ENCODE results near the gene MEIOSIN.
"Not testable (repeated sequence)": the region's sequence is repeated elsewhere in the genome, so short reads cannot be mapped to it uniquely, and the experiment has no call there.

MEIOSIN gene, protein sequence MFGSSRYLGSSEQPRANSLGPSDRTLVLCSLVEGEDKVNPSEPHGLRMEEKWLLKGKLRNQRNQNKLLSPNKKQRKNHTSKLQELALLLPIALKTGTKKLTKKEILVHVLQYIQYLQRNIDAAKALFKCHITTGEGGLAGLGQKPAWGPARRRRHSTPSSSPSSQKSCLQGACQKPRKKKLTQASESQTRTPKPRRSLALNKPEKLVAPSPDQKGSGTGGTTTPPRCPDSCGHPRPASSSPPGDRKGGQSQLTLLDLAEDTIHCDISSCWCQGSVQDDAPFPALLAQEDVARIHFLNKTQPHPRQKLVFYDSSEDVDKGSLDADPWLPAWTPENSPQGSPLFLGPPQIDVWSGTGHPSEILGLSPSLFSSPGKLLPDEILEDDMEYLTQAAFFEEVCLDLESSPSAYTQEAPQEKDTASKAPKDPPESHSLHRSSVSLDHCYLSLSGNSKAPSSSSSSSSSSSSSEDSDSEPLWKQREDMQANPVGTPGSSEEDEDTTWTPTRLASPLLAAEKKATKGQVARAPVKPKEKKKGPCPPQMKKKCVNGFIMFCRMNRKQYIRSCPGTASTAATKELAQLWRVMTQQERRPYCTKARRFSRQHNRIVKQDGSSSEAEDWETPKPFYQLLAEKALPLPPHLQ

DNA sequence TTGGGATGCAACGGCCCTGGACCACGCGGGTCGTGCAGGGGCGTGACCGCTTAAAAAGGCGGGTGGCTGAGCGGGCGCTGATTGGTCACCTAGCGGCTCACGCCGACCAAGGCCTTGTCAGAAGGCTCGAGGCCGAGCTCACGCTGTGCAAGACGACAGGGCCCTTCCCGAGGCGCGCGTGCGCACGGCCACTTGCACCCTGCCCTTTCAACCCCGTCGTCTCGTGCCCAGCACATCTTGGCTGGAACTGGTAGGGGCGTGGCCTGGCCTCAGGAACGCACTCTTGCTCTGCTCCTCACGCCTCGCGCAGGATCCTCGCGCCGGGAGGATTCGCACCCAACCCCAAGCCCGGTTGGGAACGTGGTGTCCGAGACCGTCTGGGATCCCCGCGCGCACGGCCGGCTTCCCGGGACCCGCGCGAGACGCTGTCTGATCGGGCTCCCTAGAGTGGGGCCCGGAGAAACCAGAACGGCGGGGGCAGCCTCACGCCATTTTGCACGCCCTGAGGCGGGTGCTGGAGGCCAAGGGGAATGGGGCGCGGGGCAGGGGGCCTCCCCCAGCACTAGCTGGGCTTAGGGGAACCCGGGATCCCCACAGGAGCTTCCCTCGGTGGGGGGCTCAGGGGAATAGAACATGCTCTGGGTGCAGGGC, at the start of gene MEIOSIN:
TSS of gene MEIOSIN (plus strand) at position 280 of the 651 bp plus-strand sequence. CDS start 1,938 bp downstream, outside the sequence.
- no peak for DNase-seq

DNA sequence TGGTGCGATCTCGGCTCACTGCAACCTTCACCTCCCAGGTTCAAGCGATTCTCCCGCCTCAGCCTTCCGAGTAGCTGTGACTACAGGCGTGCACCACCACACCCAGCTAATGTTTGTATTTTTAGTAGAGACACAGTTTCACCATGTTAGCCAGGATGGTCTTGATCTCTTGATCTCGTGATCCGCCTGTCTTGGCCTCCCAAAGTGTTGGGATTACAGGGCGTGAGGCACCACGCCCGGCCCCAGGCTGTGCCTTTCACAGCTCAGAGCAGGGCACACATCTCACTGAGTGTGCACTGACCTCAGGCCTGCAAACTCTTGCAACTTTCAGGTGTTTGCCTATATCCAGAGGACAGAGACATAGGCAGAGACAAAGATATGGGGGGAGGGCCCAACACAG, 48.2 kb upstream of the MEIOSIN start:
- not testable (repeated sequence) for DNase-seq

DNA sequence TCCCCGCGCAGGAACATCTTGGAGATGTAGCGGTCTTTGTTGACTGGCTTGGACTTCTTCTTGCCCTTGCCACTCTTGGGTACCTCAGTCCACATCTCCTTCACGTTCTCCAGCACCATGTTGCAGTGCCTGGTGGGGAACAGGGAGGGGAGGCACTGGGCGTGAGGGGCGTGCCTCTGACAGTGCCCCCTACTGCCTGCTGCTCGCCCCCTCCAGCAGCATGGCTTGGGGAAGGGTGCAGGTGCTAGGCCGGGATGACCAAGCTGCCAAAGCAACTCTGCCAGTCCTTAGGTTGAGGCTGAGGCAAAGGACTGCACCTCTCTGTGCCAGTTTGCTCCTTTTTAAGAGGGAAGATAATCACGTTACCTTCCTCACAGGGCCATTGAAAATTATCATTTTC, 45.6 kb upstream of the MEIOSIN start:
- DNase-seq: no peak

DNA sequence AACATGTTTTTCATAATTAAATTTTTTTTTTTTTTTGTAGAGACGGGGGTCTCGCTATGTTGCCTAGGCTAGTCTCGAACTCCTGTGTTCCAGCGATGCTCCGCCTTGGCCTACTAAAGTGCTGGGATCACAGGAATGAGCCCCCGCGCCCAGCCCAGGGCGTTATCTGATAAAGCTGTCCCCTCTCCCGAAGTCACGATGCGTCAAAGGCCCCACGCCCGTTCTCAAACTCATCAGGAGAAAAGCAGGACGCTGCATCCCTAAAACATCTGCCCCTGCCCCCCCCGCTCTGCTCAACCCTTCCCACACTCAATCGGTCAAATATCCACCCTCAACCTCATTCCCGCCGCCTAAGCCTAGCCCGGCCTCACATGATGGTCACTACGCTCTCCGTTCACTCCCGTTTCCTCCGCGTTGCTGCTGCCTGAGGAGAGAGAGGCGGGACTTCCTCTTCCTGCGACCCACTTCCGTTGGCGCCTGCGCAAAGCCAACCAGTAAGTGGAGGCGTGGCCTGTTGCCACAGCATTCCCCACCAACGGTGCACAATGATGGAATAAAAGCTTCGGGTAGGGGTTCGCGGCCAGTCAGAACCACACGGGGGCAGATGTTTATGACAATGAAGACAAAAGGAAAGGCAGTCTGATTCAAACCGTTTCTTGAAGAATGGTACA, 41.6 kb upstream of the MEIOSIN start, which contains the start of gene SNRPD2:
TSS of gene SNRPD2 (minus strand) at position 438 of the 671 bp plus-strand sequence. CDS start at position 373, 65 bp downstream.
- peak; percentile 93 for DNase-seq

DNA sequence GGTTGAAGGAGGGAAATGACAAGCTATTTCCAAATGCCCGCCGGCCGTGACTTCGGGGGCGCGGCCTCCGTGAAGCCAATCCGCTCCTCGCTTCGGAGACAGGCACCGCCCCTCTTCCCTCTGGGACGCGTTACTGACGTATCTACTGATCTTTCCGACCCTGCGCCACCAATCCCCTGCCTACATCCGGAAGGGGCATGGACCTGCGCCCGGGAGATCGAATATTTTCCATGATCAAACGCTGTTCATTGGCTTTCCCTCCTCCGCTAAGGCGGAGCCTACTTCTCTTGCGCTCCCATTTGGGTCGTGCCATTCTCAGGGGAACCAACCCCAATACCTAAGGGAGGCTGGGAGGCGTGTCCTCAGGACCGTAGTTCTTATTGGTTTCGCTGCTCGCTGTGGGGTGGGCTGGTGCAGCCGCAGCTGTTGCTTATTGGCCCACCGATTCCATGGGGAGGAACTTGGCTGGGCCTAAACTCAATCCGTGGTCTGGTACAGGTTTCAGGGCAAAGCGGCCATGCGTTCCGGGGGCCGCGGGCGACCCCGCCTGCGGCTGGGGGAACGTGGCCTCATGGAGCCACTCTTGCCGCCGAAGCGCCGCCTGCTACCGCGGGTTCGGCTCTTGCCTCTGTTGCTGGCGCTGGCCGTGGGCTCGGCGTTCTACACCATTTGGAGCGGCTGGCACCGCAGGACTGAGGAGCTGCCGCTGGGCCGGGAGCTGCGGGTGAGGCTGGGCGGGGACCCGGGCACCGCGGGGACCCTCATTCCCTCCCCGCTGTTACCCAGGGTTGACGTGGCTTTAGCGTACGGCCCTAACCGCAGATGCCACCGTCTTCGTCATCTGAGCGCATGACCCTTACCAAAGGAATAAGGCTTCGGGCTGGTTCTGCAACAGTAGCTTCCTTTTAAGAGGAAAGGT, 40.8 kb upstream of the MEIOSIN start, which contains the start of gene QPCTL:
TSS of gene QPCTL (plus strand) at position 480 of the 919 bp plus-strand sequence. CDS start at position 518, 38 bp downstream.
- peak; percentile 99 for DNase-seq

DNA sequence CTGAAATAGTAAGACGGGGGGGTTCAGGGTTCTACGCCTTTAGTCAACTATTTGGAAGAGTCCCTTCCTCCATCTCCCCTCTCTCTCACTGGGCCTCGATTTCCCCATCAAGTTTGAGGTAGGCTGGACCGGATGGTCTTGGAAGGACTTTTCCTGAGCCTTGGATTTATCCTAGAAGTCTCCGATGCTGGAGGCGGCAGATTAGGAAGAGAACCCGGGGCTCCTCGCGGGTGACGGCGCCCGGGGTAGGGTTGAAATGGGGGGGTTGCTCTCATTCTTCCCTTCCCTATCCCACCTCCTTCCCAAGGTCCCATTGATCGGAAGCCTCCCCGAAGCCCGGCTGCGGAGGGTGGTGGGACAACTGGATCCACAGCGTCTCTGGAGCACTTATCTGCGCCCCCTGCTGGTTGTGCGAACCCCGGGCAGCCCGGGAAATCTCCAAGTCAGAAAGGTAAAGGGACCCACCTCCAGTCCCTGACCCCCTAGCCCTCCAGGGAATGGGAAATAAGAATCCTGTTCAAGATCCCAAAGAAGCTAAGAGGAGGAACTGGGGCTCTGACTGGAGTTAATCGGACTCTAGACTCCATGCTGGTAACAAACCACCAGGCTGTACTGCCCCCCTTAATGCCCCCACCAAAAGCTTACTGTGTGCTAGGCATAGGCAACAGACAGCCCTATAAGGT, 40.0 kb upstream of the MEIOSIN start:
- DNase-seq: peak; percentile 20

DNA sequence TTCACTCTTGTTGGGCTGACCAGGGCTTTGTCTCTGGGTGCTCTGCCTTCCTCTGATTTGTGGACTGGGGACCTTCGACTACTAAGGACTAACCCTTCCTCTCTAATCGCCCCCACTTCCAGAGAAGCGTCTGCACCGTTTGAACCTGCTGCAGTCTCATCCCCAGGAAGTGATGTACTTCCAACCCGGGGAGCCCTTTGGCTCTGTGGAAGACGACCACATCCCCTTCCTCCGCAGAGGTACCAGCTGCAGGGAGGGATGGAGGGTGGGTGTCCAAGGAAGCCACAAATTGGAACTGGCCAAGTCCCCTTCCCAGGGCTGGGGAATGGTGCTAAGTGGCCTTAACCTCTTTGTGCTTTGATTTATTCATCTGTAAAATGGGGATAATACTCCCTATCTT, 31.6 kb upstream of the MEIOSIN start:
- DNase-seq: no peak

DNA sequence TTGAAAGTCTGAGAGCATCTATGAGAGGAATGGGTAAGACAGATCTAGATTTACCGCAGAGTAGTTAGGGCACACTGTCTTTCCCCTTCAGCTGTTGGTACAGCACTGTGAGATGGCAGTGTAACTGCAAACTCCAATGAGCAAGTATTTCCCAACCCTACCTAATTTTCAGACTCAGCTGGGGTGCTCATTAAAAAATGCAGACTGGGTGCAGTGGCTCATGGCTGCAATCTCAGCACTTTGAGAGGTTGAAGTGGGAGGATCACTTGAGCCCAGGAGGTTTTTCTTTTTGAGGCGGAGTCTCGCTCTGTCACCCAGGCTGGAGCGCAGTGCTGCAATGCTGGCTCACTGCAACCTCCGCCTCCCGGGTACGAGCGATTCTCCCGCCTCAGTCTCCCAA, 28.1 kb upstream of the MEIOSIN start:
- DNase-seq: no peak

DNA sequence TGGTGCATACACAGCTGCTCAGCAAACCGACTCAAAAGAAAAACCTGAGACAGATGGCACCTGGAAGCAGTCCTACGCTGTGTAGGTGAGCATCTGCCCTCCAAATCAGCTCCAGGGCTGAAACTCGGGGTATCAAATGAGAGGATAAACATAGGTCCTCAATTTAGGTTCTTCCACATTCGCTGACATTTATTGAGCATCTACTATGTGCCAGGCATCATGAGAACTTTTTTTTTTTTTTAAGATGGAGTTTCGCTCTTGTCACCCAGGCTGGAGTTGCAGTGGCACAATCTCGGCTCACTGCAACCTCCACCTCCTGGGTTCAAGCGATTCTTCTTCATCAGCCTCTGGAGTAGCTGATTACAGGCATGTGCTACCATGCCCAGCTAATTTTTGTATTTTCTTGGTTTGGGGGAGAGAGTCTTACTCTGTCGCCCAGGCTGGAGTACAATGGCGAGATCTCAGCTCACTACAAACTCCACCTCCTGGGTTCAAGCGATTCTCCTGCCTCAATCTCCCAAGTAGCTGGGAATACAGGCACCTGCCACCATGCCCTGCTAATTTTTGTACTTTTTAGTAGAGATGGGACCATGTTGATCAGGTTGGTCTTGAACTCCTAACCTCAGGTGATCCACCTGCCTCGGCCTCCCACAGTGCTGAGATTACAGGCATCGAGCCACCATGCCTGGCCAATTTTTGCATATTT, 27.4 kb upstream of the MEIOSIN start:
- DNase-seq: no peak

DNA sequence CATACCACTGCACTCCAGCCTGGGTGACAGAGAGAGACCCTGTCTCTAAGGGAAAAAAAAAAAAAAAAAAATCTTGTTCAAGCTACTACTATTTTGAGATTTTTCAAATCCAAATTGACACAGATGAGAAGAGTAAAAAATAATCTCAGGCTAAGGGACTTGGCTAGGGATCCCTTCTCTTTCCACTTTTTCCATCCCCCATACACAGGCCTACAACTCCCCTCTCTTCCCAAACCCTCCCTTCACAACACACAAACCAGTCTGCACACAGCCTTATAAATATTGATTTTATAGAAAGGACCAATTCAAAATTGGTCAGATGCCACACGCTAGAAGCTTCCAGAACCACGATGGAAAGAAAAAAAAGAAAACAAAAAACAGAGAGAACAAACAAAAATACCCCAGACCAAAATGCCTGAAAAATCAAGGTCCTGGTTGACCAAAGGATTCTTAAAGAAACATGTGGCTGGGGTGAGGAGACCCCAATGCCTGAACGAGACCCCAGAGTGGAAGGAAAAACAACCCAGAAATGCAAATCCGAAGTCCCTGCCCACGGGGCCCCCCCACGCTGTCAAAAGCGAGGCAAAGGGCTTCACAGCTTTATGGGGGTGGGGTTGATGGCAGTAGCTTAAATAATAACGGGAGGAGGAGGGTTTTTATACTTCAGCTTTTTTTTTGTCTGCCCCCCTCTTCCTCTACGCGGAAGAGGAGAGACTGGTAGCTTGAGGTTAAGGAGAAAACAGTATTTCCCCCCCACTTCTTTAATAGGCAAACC, 22.7 kb upstream of the MEIOSIN start:
- no peak for DNase-seq

DNA sequence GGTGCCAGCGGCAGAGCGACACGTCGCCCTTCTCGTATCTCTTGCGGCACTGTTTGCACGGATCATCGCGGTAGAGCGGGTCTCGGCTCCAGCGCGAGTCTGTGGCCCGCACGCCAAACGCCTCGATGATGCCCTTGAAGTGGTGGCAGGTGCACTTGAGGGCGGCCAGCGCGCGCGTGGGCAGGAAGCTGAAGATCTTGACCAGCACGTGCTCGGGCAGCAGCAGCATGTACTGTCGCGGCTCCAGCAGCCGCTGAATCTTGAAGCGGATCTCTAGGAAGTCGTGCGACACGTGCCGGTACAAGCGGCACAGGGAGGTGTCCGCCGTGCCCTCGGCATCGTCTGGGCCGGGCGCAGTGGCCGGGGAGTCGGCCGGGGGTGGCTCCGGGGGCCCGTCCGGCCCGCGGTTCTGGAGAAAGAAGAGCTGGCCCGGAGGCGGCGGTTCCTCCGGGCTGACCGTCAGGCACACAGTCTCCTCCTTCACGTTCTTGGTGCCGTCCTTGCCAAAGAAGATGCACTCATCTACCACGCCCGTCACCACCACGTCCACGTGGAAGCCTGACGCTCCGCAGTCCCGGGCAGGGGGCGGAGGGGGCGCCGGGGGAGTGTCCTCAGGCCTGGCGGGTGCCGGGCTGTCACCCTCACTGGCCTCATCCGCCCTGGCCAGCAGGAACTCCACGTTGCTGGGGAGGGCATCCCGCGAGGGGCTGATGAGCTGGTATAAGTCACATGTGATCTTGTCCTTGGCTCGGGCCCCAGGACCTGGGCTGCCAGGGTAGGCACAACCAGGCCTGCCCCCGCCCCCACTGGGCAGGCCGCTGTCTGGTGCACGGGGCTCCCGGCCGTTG, 21.2 kb upstream of the MEIOSIN start:
- no peak for DNase-seq

DNA sequence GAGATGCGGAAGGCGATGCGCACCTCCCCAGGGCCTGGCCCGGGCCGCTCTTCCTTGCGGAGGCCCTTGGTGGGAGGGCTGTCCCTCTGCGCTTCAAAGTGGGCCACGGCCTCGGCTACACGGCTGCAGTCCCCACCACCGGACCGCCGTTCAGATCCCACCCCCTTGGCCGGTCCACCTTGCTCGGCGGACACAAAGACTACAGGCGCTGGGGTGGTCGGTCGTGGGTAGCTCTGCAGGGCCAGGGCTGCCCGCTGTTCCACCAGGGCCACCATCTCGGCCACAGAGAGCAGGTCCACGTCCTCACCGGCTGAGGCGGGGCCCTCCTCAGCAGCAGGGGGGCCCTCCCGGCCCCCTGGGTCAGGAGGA, 20.6 kb upstream of the MEIOSIN start:
- DNase-seq: no peak

DNA sequence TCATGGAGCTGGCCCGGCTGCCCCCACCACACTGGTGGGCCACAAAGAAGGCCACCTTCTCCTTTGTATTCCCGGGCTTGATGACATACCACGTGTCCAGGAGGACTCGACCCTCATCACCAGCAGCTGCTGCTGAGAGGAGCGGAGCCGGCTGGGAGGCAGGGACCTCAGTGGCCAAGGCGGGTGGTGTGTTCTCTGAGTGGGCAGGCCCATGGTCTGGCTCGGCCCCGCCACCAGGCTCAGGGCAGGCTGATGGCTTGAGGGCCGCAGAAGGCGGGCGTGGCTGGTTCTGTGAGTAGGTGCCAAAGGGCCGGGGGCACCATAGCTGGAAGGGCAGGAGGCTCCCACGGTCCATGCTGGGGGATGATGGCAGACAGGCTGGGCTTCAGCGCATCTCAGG, 20.1 kb upstream of the MEIOSIN start:
- DNase-seq: no peak

DNA sequence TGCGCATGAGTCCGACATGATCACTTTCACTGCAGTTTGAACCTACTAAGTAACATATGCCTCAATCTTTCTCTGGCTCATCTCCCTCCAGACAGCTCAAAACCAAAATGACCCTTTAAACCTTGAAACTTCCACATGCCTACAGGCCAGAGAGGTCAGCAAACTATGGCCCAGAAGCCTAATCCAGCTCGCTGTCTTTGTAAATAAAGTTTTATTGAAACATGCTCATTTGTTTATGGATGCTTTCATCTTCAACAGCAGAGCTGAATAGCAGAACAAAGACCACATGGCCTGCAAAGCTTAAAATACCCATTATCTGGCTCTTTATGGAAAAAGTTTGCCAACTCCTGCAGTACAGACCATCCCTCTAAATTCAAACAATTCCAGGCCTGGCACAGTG, 18.1 kb upstream of the MEIOSIN start:
- no peak for DNase-seq

DNA sequence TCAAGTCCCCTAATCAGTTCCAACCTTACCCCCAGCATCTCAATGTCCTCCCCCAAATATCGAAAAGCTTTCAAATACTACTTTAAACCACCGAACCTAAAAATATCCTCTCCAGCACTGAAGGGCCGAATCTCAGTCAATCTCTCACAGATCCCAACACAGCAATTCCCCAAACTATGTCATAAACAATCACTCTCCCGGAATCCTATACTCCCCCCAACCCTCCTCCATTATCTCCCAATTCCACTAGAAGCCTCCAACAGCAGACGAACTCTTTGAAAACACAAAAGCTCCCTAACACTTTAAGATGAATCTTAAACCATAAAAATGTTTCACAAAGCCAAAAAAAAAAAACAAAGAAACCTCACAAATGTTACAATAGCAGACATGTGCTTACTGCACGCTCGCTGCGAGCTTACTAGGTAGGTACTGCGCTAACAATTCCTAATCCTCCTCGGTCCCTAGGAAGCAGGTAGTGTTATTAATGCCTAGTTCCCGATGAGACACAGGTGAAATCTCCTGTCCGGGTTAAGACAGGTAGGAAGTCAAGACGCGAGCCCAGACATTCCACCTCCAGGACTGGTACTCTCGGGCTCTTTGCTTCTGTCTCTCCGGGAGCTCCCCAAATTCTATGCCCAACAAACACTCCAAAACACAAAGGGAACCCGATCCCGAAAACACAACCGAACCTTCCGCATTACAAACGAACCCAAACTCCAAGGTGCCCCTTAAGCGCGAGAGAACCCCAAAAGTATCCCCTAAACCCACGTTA, 16.7 kb upstream of the MEIOSIN start:
- no peak for DNase-seq

DNA sequence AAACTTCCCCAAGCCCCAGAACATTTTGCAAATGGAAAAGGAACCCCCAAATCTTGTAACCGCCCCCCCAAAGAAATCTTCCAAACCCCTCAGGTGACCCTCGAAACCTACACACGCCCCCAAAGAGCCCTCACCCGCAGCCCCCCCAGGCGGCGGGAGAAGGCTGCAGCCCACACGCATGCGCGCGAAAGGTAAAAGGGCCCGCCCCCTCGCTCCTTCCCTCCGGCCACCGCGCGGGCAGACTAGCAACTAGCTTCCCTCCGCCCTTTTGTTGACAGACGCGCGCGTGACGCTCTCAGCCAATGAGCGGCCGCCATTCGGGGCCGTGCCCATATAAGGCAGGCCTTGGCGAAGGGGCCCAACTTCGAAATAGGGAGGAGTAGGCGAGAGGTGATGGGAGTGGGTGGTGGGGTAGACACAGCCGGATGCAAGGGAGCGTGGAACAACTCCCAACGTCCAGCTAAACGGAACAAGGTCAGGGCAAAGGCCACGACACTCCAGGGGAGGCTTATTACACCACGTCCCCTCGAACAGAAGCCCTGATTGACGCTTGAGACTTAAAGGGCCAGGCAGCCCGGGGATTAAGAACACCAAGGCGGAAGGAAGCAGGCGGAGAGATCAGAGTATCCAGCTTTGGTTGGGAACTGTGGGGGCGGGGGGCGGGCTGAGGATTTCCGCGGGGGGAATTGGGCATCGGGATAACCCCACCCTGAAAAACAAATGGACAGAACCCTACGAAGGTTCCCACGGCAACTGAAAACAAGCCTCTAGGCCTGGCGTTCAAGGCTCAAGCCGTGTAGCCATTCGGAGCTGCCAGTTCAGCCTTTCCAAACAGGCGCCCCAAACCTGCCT, 15.9 kb upstream of the MEIOSIN start:
- peak; percentile 96 for DNase-seq

DNA sequence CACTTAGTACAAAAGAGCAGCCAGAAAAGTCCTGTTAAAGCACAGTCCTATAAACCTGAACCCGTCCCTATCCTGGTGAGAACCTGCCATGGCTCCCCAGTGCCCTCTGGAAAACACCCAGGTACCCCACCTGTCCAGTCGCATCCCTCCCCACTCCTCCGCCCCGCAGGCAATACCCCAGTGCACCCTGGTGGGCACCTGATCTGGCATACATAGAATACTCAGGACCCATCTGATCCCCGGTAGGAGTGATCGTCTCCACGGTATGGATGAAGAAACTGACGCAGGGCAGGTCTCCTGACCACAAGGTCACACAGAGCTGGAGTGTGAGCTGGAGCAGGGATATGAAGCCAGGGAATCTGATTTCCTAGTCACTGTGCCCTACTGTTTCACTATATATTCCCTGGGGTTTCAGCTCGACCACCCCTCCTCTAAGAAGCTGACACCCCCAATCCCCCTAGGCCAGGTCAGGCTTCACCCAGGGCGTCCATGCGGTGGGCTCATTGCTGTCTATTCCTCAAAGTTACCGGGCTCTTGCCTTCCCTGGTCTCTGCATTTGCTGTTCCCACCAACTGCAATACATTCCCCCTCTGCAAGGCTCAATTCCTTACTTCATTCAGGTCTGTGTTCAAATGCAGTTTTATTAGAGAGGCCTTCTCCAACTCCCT, 15.1 kb upstream of the MEIOSIN start:
- DNase-seq: no peak
